ENCODE data around the gene EDC3.
"Not testable (repeated sequence)": the region's sequence is repeated elsewhere in the genome, so short reads cannot be mapped to it uniquely, and the experiment has no call there.

Gene EDC3

GRCh38 chr15:74646480-74646879, 49.3 kb downstream of the EDC3 start:
- no peak for DNase-seq

- no peak for DNase-seq
Measured at GRCh38 chr15:74643665-74644204, 52.1 kb downstream of the EDC3 start.

- DNase-seq, result peak; percentile 72
Measured at GRCh38 chr15:74642734-74643664, 52.8 kb downstream of the EDC3 start.

GRCh38 chr15:74642348-74642733, 53.5 kb downstream of the EDC3 start:
- DNase-seq, result peak; percentile 82

GRCh38 chr15:74641151-74641550, 54.7 kb downstream of the EDC3 start:
- DNase-seq, result no peak

GRCh38 chr15:74636984-74637383, 58.8 kb downstream of the EDC3 start:
- no peak for DNase-seq

- DNase-seq, result no peak
Measured at GRCh38 chr15:74635228-74635627, 60.6 kb downstream of the EDC3 start.

- no peak for DNase-seq
Measured at GRCh38 chr15:74633781-74634180, 62.0 kb downstream of the EDC3 start.

- DNase-seq, result no peak
Measured at GRCh38 chr15:74632601-74633000, 63.2 kb downstream of the EDC3 start.

GRCh38 chr15:74631935-74632560, 63.8 kb downstream of the EDC3 start:
- no peak for DNase-seq

- DNase-seq, result no peak
Measured at GRCh38 chr15:74631408-74631807, 64.4 kb downstream of the EDC3 start.

GRCh38 chr15:74631087-74631385, 64.8 kb downstream of the EDC3 start:
- no peak for DNase-seq

GRCh38 chr15:74630284-74631086, 65.3 kb downstream of the EDC3 start:
- no peak for DNase-seq

- DNase-seq, result not testable (repeated sequence)
Measured at GRCh38 chr15:74629696-74630095, 66.1 kb downstream of the EDC3 start.

- DNase-seq, result no peak
Measured at GRCh38 chr15:74628949-74629348, 66.9 kb downstream of the EDC3 start.

- no peak for DNase-seq
Measured at GRCh38 chr15:74628199-74628598, 67.6 kb downstream of the EDC3 start.

- DNase-seq, result no peak
Measured at GRCh38 chr15:74627766-74628165, 68.1 kb downstream of the EDC3 start.

- DNase-seq, result no peak
Measured at GRCh38 chr15:74626752-74627692, 68.8 kb downstream of the EDC3 start.

- no peak for DNase-seq
Measured at GRCh38 chr15:74626336-74626735, 69.5 kb downstream of the EDC3 start.

GRCh38 chr15:74625693-74626092, 70.1 kb downstream of the EDC3 start:
- no peak for DNase-seq

- no peak for DNase-seq
Measured at GRCh38 chr15:74624020-74624602, 71.7 kb downstream of the EDC3 start.

- DNase-seq, result no peak
Measured at GRCh38 chr15:74622758-74623157, 73.1 kb downstream of the EDC3 start.

All from NCI-H510A (cell line).